Measurements from ENCODE around the gene CGAS.
"Not testable (repeated sequence)": the region's sequence is repeated elsewhere in the genome, so short reads cannot be mapped to it uniquely, and the experiment has no call there.

The CGAS gene

DNA sequence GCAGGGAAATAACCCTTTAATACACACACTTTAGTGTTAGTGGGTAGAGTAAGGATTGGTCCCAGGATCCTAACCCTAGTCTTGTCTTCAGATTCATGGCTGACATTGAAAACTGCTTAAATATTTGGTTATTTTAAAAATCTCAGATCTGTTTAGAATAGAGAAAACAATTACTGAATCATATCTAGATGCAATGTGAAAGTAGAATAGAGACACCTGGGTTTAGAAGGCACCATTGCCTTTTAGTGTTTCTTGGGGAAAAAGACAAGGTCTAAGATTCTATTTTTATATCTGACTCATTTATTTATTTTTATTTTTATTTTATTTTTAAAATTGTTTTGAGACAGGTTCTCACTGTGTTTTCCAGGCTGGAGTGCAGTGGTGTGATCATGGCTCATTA lies 51.4 kb downstream of the CGAS start:
- no peak overlapping the region for H3K4me2 ChIP-seq (ENCODE audit: low read length)

DNA sequence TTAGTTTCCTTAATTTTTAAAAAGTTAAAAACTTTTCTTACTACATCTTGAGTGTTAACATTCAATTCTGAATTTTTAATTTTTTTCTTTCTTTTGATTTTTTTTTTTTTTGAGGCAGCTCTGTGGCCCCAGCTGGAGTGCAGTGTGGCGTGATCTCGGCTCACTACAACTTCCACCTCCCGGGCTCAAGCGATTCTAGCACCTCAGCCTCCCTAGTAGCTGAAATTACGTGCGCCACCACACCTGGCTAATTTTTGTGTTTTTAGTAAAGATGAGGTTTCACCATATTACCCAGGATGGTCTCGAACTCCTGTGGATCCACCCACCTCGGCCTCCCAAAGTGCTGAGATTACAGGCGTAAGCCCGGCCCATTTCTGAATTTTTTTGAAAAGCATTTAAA lies 56.2 kb downstream of the CGAS start:
- Histone ChIP-seq H3K4me3 (ENCODE audit: low read length) (no peak overlapping the region), H3K9ac (ENCODE audit: low read length) (no peak overlapping the region), H3K4me2 (ENCODE audit: low read length) (no peak overlapping the region), H3K4me1 (ENCODE audit: low read length) (no peaks in the 10 kb centered on the region), H4K20me1 (ENCODE audit: insufficient read depth, low read length) (no peaks in the 10 kb centered on the region), H3K27ac (ENCODE audit: low read length) (no peak overlapping the region), H3K27me3 (ENCODE audit: low read depth, low read length) (no peaks in the 10 kb centered on the region), H2AFZ (ENCODE audit: low read depth, low read length) (no peak overlapping the region), H3K36me3 (replicated peaks; ENCODE audit: low read depth, low read length) (no peaks in the 10 kb centered on the region), H3K9me3 (ENCODE audit: insufficient read depth, low read length) (no peaks in the 10 kb centered on the region), H3K79me2 (ENCODE audit: low read length) (no peaks in the 10 kb centered on the region)
- no peak for TF ChIP-seq CTCF (IDR thresholded peaks at IDR 0.05; ENCODE audit: low read depth, low read length)
- no peak for TF ChIP-seq EZH2phosphoT487 (IDR thresholded peaks at IDR 0.05; ENCODE audit: low read depth)

More for the DNA sequence above, 51.4 kb downstream of the CGAS start:
- no peak overlapping the region for H3K4me3 ChIP-seq (ENCODE audit: low read length)
- H3K36me3 ChIP-seq (replicated peaks; ENCODE audit: low read depth, low read length): no peaks in the 10 kb centered on the region
- H3K4me1 ChIP-seq (ENCODE audit: low read length): no peaks in the 10 kb centered on the region
- no peaks in the 10 kb centered on the region for H3K79me2 ChIP-seq (ENCODE audit: low read length)
- no peaks in the 10 kb centered on the region for H3K9me3 ChIP-seq (ENCODE audit: insufficient read depth, low read length)
- H3K9ac ChIP-seq (ENCODE audit: low read length): no peak overlapping the region
- H3K27ac ChIP-seq (ENCODE audit: low read length): no peak overlapping the region
- no peaks in the 10 kb centered on the region for H3K27me3 ChIP-seq (ENCODE audit: low read depth, low read length)
- TF ChIP-seq CTCF (IDR thresholded peaks at IDR 0.05; ENCODE audit: low read depth, low read length): no peak
- TF ChIP-seq EZH2phosphoT487 (IDR thresholded peaks at IDR 0.05; ENCODE audit: low read depth): no peak
- no peak overlapping the region for H2AFZ ChIP-seq (ENCODE audit: low read depth, low read length)
- H4K20me1 ChIP-seq (ENCODE audit: insufficient read depth, low read length): no peaks in the 10 kb centered on the region

DNA sequence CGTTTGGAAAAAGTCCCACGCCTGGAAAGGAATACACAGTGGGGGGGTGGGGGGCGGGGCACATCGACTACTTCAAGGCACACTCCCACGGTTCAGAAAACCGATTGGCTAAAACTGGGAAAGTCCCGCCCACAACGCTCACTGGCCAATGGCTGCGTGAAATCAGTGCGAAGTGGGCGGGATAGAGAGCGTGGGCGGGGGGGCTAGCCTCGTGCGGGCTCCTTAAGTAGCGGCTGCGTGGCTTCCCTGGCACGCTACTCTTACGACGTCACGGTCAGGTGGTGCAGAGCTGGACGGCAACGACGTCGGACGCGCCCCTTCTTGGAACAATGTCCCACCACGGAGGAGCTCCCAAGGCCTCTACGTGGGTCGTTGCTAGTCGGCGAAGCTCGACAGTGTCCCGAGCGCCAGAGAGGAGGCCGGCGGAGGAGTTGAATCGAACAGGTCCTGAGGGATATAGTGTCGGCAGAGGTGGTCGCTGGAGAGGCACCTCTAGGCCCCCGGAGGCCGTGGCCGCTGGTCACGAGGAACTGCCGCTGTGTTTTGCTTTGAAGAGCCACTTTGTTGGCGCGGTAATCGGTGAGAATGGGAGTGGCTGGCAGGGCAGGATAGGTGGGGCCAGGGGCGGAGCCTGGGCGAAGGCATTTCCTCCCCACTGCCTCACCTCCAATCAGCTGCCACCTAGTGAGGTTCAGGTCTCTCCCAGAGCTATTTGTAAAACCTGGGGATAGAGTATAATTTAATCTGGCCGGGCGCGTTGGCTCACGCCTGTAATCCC lies 57.3 kb downstream of the CGAS start, which contains the start of gene DDX43:
Gene DDX43 (plus strand): TSS at position 252 of the 778 bp plus-strand sequence. CDS start 78 bp downstream, at position 330.
- H3K4me1 ChIP-seq (ENCODE audit: low read length): peaks cover 4% of the 10 kb centered on the region; the same call in 1 of the 2 replicates
- H3K4me2 ChIP-seq (ENCODE audit: low read length): no peak within 1 kb of the TSS
- H3K27ac ChIP-seq (ENCODE audit: low read length): no peak within 1 kb of the TSS
- H2AFZ ChIP-seq (ENCODE audit: low read depth, low read length): no peak within 1 kb of the TSS
- TF ChIP-seq CTCF (IDR thresholded peaks at IDR 0.05; ENCODE audit: low read depth, low read length) (no peak), EZH2phosphoT487 (IDR thresholded peaks at IDR 0.05; ENCODE audit: low read depth) (no peak)
- no peaks in the 10 kb centered on the region for H4K20me1 ChIP-seq (ENCODE audit: insufficient read depth, low read length)
- no peaks in the 10 kb centered on the region for H3K9me3 ChIP-seq (ENCODE audit: insufficient read depth, low read length)
- no peak within 1 kb of the TSS for H3K9ac ChIP-seq (ENCODE audit: low read length)
- H3K4me3 ChIP-seq (ENCODE audit: low read length): no peak within 1 kb of the TSS
- H3K36me3 ChIP-seq (replicated peaks; ENCODE audit: low read depth, low read length): no peaks in the 10 kb centered on the region
- H3K27me3 ChIP-seq (ENCODE audit: low read depth, low read length): no peaks in the 10 kb centered on the region
- no peaks in the 10 kb centered on the region for H3K79me2 ChIP-seq (ENCODE audit: low read length)

DNA sequence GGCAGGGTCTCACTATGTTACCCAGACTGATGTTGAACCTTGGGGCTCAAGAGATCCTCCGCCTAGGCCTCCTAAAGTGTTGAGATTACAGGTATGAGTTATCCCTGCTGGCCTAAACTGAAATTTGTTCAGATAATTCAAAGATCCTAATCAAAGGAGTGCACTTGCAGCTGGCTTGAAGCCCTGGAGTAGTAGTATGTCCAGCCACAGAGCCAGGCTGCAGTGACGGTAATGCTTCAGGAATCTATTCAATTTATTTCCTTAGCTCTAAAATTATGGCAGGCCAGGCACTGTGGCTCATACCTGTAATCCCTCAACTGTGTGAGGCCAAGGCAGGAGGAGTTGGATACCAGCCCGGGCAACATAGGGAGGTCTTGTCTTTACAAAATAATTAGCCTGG lies 58.8 kb downstream of the CGAS start:
- Histone ChIP-seq H3K4me1 (ENCODE audit: low read length) (peaks cover 5% of the 10 kb centered on the region; the same call in 1 of the 2 replicates), H3K27ac (ENCODE audit: low read length) (no peak overlapping the region), H3K4me3 (ENCODE audit: low read length) (no peak overlapping the region), H4K20me1 (ENCODE audit: insufficient read depth, low read length) (no peaks in the 10 kb centered on the region), H3K4me2 (ENCODE audit: low read length) (no peak overlapping the region), H3K79me2 (ENCODE audit: low read length) (no peaks in the 10 kb centered on the region), H3K9ac (ENCODE audit: low read length) (no peak overlapping the region), H3K9me3 (ENCODE audit: insufficient read depth, low read length) (no peaks in the 10 kb centered on the region), H3K36me3 (replicated peaks; ENCODE audit: low read depth, low read length) (no peaks in the 10 kb centered on the region), H2AFZ (ENCODE audit: low read depth, low read length) (no peak overlapping the region), H3K27me3 (ENCODE audit: low read depth, low read length) (no peaks in the 10 kb centered on the region)
- TF ChIP-seq CTCF (IDR thresholded peaks at IDR 0.05; ENCODE audit: low read depth, low read length) (no peak), EZH2phosphoT487 (IDR thresholded peaks at IDR 0.05; ENCODE audit: low read depth) (no peak)

GRCh38 chr6:73392188-73392587 lies 59.9 kb downstream of the CGAS start:
- not testable (repeated sequence) for H3K36me3 ChIP-seq (replicated peaks; ENCODE audit: low read depth, low read length); H3K9ac ChIP-seq (ENCODE audit: low read length); H2AFZ ChIP-seq (ENCODE audit: low read depth, low read length); H3K27ac ChIP-seq (ENCODE audit: low read length); H3K27me3 ChIP-seq (ENCODE audit: low read depth, low read length); H3K9me3 ChIP-seq (ENCODE audit: insufficient read depth, low read length); H4K20me1 ChIP-seq (ENCODE audit: insufficient read depth, low read length); H3K4me2 ChIP-seq (ENCODE audit: low read length); H3K4me3 ChIP-seq (ENCODE audit: low read length); H3K79me2 ChIP-seq (ENCODE audit: low read length); H3K4me1 ChIP-seq (ENCODE audit: low read length)
